NCI-H345 (cell line): ENCODE data around the gene SEC61G.

Source experiments
- DNase-seq: peaks from one replicate; lab custom pipeline; 2025; lab: John Stamatoyannopoulos, UW

The SEC61G gene

DNA sequence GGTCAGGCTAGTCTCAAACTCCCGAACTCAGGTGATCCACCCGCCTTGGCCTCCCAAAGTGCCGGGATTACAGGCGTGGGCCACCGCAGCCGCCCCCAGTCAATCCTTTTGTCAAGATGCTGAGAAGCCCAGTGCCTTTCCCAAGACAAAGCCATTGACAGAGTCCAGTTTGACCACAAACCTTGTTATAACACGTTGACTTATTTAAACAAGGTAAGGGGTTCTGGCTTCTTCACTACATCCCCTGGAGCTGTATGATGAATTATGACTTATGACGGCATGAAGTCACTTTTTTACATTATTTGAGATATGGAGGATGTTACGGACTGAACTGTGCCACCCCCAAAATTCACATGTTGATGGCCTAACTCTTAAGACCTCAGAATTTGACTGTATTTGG, 5.8 kb upstream of the SEC61G start:
- no peak for DNase-seq

DNA sequence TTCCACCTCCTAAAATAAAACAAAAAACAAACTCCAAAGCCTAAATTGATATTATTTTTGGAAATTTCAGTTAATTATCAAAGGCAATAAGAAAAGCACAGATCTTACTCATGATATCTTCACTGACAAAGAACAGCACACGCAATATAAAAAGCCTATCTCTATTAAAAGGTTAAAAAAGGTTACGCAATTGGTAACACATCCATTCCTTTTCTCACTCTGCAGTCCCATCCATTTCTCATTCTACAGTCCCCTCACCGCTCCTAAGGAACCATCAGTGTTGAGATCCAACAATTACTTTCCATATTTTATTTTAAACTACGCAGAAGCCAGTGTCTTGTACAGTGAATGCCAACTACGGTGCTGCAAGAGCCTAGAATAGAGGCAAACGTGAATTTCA, 1.3 kb downstream of the SEC61G start:
- no peak for DNase-seq

DNA sequence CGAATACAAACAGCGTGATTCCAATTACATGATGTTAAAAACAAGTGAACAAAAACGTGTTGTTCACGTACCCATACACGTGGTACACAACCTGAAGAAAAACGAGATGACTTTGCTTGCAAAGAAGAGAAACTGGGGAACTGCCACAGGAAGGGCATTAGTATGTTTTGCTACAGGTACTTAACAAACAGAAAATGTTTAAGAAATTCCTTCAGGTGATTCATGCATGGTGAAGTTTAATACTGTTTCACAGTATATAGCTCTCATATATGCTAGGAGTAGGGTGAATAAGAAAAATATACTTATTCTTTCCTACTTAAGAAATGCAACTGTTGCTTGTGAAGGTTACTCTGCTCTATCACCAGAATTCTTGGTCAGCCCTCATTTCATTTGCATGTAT, 9.8 kb downstream of the SEC61G start:
- DNase-seq = no peak

DNA sequence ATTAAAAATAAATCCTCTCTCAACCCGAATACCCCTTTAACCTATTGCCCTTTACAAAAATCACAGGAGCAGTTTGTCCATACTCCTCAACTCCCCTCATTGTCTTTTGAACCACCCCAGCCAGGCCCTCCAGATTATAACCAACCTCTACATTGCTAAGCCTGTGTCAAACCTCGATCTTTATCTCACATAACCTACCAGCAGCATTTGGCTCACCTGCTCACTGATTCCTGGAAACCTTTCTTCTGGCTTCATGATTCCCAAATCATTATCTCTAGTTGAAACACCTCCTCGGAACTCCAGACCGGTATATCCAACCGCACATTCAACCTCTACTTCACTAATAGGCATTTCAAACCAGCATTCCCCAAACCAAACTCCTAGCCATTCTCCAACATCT, 11.8 kb downstream of the SEC61G start:
- DNase-seq = no peak

GRCh38 chr7:54743580-54743979, 15.4 kb downstream of the SEC61G start:
- DNase-seq = no peak

DNA sequence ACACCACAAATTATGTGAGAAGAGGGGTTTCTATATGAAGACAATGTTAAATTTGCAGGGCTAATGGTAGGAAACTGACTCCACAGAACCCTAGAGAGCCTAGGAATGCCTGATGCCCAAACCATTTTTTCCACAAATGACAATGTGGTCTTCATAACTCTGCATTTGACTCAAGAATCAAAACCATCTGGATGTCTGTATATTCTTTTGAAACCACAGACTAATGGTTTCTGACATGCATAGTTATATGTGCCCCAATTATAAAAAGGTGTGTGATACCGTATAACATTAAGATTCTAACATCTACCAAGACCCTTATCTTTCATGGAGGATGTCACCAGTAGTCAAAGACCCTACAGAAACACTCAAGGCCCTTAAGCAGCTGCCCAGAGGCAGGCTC, 20.3 kb downstream of the SEC61G start:
- no peak for DNase-seq

GRCh38 chr7:54729107-54729506, 29.9 kb downstream of the SEC61G start:
- DNase-seq = no peak

GRCh38 chr7:54728411-54728810, 30.6 kb downstream of the SEC61G start:
- DNase-seq = no peak

GRCh38 chr7:54725255-54725654, 33.8 kb downstream of the SEC61G start:
- no peak for DNase-seq

GRCh38 chr7:54722502-54722901, 36.5 kb downstream of the SEC61G start:
- DNase-seq = no peak

DNA sequence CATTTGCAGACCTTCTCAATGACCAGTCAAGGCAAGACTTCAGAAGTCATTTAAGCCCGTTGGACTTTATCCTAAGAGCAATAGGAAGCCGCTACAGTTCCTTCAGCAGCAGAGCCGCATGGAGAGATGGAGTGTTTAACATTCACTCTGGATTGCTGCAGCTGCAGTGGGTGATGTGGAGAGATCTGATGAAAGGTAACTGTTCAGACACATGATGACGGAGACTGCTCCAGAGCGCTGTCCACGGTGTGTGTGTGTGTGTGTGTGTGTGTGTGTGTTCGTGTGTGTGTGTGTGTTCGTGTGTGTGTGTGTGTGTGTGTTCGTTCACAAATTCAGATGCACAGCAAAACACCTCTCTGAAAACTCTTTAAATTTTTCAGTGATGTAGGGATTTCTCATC, 37.0 kb downstream of the SEC61G start:
- DNase-seq = no peak

- DNase-seq = no peak
These were observed 39.0 kb downstream of the SEC61G start for GRCh38 chr7:54719974-54720373.

GRCh38 chr7:54719425-54719824, 39.6 kb downstream of the SEC61G start:
- no peak for DNase-seq

GRCh38 chr7:54712820-54713219, 46.2 kb downstream of the SEC61G start:
- no peak for DNase-seq

- DNase-seq = no peak
These were observed 47.0 kb downstream of the SEC61G start for GRCh38 chr7:54711900-54712595.

GRCh38 chr7:54709283-54709682, 49.7 kb downstream of the SEC61G start:
- DNase-seq = no peak

GRCh38 chr7:54705436-54705835, 53.6 kb downstream of the SEC61G start:
- DNase-seq = peak; percentile 68

GRCh38 chr7:54704851-54705250, 54.2 kb downstream of the SEC61G start:
- no peak for DNase-seq
